RCC 7860 (cell line): ENCODE data around the gene OR10K2.
"Not testable (repeated sequence)": the region's sequence is repeated elsewhere in the genome, so short reads cannot be mapped to it uniquely, and the experiment has no call there.

ENCODE experiments used
- DNase-seq: peaks from one replicate; pipeline ENCODE4 v3.0.0-alpha.2; 2015; ENCODE audit warnings: low spot score
- FAIRE-seq: peaks from 2 replicates; lab custom pipeline; 2012; peaks lifted over from hg19 to GRCh38; lab: Jason Lieb, UNC

OR10K2 gene

GRCh38 chr1:158426137-158426536 lies at the start of gene OR10K2:
TSS of gene OR10K2 (minus strand) at chr1:158426237. CDS start at chr1:158420866, 5,371 bp downstream.
- no peak for DNase-seq
- FAIRE-seq = no peak

GRCh38 chr1:158471920-158472319 lies 45.9 kb upstream of the OR10K2 start, which contains the start of gene OR10R2:
TSS of gene OR10R2 (plus strand) at chr1:158472220. CDS start at chr1:158472326, 106 bp downstream.
- FAIRE-seq (no peak), DNase-seq (no peak)

DNA sequence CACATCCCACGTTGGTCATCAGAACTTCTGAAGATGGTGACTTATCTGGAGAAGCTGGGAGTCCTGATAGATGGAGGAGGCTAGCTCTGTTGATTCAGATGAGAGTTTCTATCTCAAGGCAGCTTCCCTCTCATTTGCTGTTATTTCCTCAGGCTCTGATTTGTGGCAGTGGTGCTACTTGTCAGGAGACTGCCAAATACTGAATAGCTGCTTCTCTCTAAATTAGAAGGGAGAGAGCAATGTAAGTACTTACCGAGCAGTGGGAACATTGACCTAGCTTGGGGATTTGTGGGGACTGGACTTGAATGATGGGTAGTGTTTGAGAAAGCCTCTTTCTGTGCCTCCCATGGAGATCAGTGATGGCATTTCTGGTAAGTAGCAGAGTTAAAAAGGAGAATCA lies 35.5 kb upstream of the OR10K2 start, which contains the start of gene OR10K1:
TSS of gene OR10K1 (plus strand) at position 301 of the 400 bp plus-strand sequence. CDS start 3,728 bp downstream, outside the sequence.
- FAIRE-seq (no peak), DNase-seq (no peak)

DNA sequence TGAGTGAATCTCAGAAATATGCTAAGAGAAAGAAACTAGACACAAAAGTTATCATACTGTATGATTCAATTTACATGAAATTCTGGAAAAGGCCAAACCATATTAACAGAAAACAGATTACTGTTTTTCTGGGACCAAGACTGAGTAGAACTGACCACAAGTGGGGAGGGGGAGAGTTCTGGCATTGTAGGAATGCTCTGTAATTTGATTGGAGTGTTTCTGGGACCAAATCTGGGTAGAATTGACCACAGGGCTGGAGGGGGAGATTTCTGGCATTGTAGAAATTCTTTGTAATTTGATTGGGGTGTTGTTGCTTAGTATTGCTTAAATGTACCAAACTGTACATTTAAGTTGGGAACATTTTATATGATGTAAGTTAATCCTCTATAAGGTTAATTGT lies 32.2 kb upstream of the OR10K2 start:
- FAIRE-seq (no peak), DNase-seq (no peak)

- no peak for DNase-seq
- no peak for FAIRE-seq
These were observed 31.2 kb upstream of the OR10K2 start for GRCh38 chr1:158457246-158457645.

DNA sequence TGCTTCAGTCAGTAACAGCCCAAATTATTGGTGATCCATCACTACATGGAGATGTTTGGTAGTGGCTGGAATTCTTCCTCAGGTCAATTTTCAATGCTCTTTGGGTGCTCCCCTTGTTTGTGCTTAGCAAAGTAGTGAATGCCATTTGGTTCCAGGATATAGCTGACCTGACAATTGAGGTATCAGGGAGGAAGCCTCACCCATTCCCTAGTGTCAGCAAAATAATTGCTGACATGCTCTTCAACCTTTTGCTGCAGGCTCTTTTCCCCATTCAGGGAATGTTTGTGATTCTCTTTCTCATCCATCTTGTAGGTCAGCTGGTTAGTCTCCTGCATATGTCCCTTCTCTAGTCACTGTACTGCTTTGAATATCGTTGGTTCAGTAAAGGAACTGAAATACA lies 28.5 kb upstream of the OR10K2 start:
- DNase-seq (no peak), FAIRE-seq (no peak)

DNA sequence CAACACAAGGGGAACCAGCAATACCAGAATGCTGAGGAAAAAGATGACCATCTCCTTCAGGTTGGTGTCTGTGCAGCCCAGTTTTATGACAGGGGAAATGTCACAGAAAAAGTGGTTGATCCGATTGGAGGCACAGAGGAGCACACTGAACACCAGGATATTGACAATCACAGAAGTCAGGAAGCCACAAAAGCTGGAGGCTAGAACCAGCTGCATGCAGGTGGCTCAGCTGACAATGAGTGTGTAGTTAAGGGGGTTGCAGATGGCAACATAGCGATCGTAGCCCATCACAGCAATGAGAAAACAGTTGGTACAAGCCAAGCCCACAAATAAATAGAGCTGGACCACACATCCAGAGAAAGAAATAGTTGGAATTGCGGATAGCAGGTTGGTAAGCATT lies 19.3 kb upstream of the OR10K2 start:
- FAIRE-seq = no peak

GRCh38 chr1:158434741-158435140 lies 8.7 kb upstream of the OR10K2 start:
- FAIRE-seq = no peak
- DNase-seq = no peak

More for the DNA sequence above, 19.3 kb upstream of the OR10K2 start:
- no peak for DNase-seq

DNA sequence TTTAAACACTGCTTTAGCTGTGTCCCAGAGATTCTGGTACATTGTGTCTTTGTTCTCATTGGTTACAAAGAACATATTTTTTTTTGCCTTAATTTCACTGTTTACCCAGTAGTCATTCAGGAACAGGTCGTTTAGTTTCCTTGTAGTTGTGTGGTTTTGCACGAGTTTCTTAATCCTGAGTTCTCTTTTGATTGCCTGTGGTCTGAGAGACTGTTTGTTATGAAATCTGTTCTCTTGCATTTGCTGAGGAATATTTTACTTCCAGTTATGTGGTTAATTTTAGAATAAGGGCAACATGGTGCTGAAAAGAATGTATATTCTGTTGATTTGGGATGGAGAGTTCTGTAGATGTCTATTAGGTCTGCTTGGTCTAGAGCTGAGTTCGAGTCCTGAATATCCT lies 4.1 kb upstream of the OR10K2 start:
- not testable (repeated sequence) for FAIRE-seq

DNA sequence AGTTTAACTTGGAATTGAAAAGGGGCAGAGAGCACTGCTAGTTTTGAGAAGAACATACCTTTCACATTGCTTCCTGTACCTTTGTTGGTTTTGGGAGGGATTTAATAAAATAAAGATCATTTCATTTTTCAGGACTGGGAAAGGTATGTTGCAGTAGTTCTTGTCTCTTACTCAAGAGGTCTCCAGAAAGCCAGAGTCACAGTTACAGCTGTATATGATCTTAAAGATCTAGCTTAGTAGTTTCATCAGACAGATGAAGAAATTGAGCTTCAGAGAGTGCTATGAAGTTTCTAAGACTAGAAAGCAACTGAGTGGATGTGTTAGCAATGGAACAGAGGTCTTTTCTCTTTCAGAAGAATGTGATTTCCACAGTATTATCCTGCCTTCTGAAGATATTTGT lies 1.0 kb downstream of the OR10K2 start:
- no peak for FAIRE-seq
- DNase-seq = no peak

More for the DNA sequence above, 4.1 kb upstream of the OR10K2 start:
- not testable (repeated sequence) for DNase-seq

DNA sequence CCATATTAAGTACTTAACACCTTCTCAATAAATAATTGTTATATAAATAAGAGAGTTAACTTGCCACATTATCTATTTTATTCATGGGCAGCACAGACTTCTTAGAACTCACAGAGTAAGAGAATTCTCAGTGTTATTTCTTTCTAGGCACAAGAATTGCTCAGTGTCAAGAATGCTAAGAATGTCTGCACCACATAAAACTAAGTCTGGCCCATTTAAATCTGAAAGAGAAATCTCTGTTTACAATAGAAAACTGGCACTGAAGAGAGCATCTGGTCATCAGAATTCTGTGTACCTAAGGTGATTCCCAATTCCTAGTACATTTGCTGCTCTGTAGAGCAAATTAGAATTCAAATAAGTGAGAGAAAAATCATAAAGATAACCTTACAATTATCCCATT lies 3.8 kb downstream of the OR10K2 start:
- DNase-seq (no peak), FAIRE-seq (no peak)

DNA sequence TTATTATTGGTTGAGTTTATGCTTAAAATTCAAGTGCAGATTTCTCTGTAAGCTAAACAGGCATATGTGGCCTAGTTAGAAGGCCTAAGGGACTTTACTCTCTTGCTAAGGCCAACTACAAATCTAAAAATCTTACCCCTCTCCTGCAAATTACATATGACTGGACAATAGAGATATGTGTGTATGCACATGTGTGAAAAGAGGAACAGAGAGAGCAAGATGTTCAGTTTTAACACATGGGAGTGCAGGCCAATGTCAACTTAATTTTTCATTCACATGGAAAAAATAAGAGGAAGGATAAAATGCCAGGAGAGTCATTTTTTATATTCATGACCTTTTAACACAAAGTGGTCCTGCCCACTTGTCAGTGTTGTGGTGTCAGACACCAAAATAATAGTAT lies 8.5 kb downstream of the OR10K2 start:
- no peak for FAIRE-seq

GRCh38 chr1:158414651-158415345 lies 11.2 kb downstream of the OR10K2 start:
- no peak for FAIRE-seq
- DNase-seq = no peak

More for the DNA sequence above, 8.5 kb downstream of the OR10K2 start:
- no peak for DNase-seq

DNA sequence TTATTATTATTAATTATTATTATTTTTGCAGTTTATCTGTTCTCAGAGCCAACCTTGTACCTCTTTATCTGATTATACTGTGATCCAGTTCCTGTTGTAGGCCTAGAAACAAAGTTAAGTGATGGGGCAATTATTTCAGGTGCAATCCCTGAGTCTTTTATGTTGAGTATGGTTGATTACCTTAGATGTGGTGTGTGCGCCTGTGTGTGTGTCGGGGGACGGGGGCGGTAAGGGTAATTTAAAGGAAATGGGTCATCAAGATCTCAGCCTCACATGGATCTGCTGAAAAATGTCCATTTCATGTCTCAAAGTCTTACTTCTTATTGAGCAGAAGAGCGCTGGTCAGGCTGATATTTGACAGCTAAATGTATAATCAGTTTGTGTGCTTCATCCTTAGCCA lies 18.9 kb downstream of the OR10K2 start:
- no peak for DNase-seq
- no peak for FAIRE-seq

GRCh38 chr1:158400871-158401270 lies 25.2 kb downstream of the OR10K2 start:
- FAIRE-seq = no peak
- DNase-seq = no peak

GRCh38 chr1:158398818-158399514 lies 27.1 kb downstream of the OR10K2 start, which contains the start of gene OR10T2:
TSS of gene OR10T2 (minus strand) at chr1:158399466. CDS start at chr1:158399466, 0 bp downstream.
- DNase-seq (no peak), FAIRE-seq (no peak)

GRCh38 chr1:158396646-158397045 lies 29.4 kb downstream of the OR10K2 start:
- no peak for FAIRE-seq

GRCh38 chr1:158393476-158393875 lies 32.6 kb downstream of the OR10K2 start:
- DNase-seq (no peak), FAIRE-seq (no peak)

More at GRCh38 chr1:158396646-158397045, 29.4 kb downstream of the OR10K2 start:
- no peak for DNase-seq

- FAIRE-seq (no peak), DNase-seq (no peak)
These were observed 34.9 kb downstream of the OR10K2 start for GRCh38 chr1:158391099-158391498.

- FAIRE-seq = no peak
- DNase-seq = no peak
These were observed 35.7 kb downstream of the OR10K2 start for GRCh38 chr1:158390331-158390730.

GRCh38 chr1:158374860-158375259 lies 51.2 kb downstream of the OR10K2 start:
- no peak for FAIRE-seq

GRCh38 chr1:158374101-158374500 lies 51.9 kb downstream of the OR10K2 start:
- not testable (repeated sequence) for DNase-seq, FAIRE-seq

More at GRCh38 chr1:158374860-158375259, 51.2 kb downstream of the OR10K2 start:
- no peak for DNase-seq
